Trophoblast cell (in vitro differentiated cells and primary cell): ENCODE measurements around the gene PRDM16.

Source experiments
- DNase-seq, 2 donors: peaks; one replicate each; pipeline ENCODE4 v3.0.0-alpha.2; 2016
- H2AFZ ChIP-seq: 2 replicates; pipeline ENCODE4 v1.6.1; 2013; ENCODE audit warnings: low read length, moderate library complexity, mild to moderate bottlenecking; ENCODE audit not compliant: insufficient read depth, poor library complexity
- H2AK5ac ChIP-seq: 2 replicates; pipeline ENCODE4 v1.6.1; 2013; ENCODE audit warnings: mild to moderate bottlenecking, low read length
- H2BK120ac ChIP-seq: 2 replicates; pipeline ENCODE4 v1.6.1; 2013; ENCODE audit warnings: low read length, mild to moderate bottlenecking, moderate library complexity; ENCODE audit not compliant: insufficient read depth, poor library complexity
- H2BK12ac ChIP-seq: 2 replicates; pipeline ENCODE4 v1.6.1; 2013; ENCODE audit warnings: mild to moderate bottlenecking, low read length, moderate library complexity
- H2BK5ac ChIP-seq: 2 replicates; pipeline ENCODE4 v1.6.1; 2013; ENCODE audit warnings: low read length, low read depth, moderate library complexity, mild to moderate bottlenecking; ENCODE audit not compliant: poor library complexity
- H3K14ac ChIP-seq: 2 replicates; pipeline ENCODE4 v1.6.1; 2013; ENCODE audit warnings: mild to moderate bottlenecking, low read length
- H3K18ac ChIP-seq: 2 replicates; pipeline ENCODE4 v1.6.1; 2013; ENCODE audit warnings: mild to moderate bottlenecking, low read length
- H3K23ac ChIP-seq: 2 replicates; pipeline ENCODE4 v1.6.1; 2013; ENCODE audit warnings: low read length
- H3K27ac ChIP-seq: 2 replicates; pipeline ENCODE4 v1.5.1; 2013; ENCODE audit warnings: low read depth, mild to moderate bottlenecking, inconsistent platforms, low read length, moderate library complexity
- H3K27me3 ChIP-seq: 2 replicates; pipeline ENCODE4 v1.6.1; 2013; ENCODE audit warnings: inconsistent platforms, mild to moderate bottlenecking, low read length, moderate library complexity; ENCODE audit not compliant: insufficient read depth
- H3K36me3 ChIP-seq, 2 experiments: 1 replicate in 1 of 2; 2 replicates in 1 of 2; pipeline ENCODE4 v1.6.1; 2013; ENCODE audit warnings: low read length in 2 of 2, mild to moderate bottlenecking in 2 of 2, moderate library complexity in 1 of 2; ENCODE audit not compliant: insufficient read depth in 2 of 2, control insufficient read depth in 1 of 2
- H3K4ac ChIP-seq: 2 replicates; pipeline ENCODE4 v1.6.1; 2013; ENCODE audit warnings: low read depth, mild to moderate bottlenecking, low read length, moderate library complexity
- H3K4me1 ChIP-seq, 2 experiments: 1 replicate in 1 of 2; 2 replicates in 1 of 2; pipeline ENCODE4 v1.6.1; 2013; ENCODE audit warnings: low read length in 2 of 2, mild to moderate bottlenecking in 2 of 2, moderate library complexity in 1 of 2; ENCODE audit not compliant: insufficient read depth in 2 of 2, control insufficient read depth in 1 of 2
- H3K4me2 ChIP-seq: 2 replicates; pipeline ENCODE4 v1.6.1; 2013; ENCODE audit warnings: inconsistent platforms, mild to moderate bottlenecking, low read length, moderate library complexity
- H3K4me3 ChIP-seq: 2 replicates; pipeline ENCODE4 v1.5.1; 2013; ENCODE audit warnings: mild to moderate bottlenecking, low read depth, low read length, inconsistent platforms
- H3K79me1 ChIP-seq: one replicate; pipeline ENCODE4 v1.6.1; 2013; ENCODE audit warnings: low read length
- H3K79me2 ChIP-seq: 2 replicates; pipeline ENCODE4 v1.6.1; 2013; ENCODE audit warnings: low read length, mild to moderate bottlenecking; ENCODE audit not compliant: control insufficient read depth, insufficient read depth, poor library complexity
- H3K9ac ChIP-seq: 2 replicates; pipeline ENCODE4 v1.6.1; 2013; ENCODE audit warnings: mild to moderate bottlenecking, low read length
- H3K9me3 ChIP-seq: 2 replicates; pipeline ENCODE4 v1.6.1; 2013; ENCODE audit warnings: low read depth, mild to moderate bottlenecking, control low read depth, inconsistent platforms, low read length; ENCODE audit not compliant: insufficient read depth
- H4K12ac ChIP-seq: 2 replicates; pipeline ENCODE4 v1.6.1; 2013; ENCODE audit warnings: low read depth, mild to moderate bottlenecking, low read length, moderate library complexity
- H4K8ac ChIP-seq: 2 replicates; pipeline ENCODE4 v1.6.1; 2013; ENCODE audit warnings: low read depth, mild to moderate bottlenecking, low read length, moderate library complexity
- H4K91ac ChIP-seq: one replicate; pipeline ENCODE4 v1.6.1; 2013; ENCODE audit warnings: low read depth, mild to moderate bottlenecking, low read length, moderate library complexity
- WGBS: extraction: QIAGEN DNeasy Blood & Tissue Kit; methylation state at CpG from one replicate; pipeline ENCODE4 v1.1.7; 2013; ENCODE audit warnings: missing lambda C conversion rate; ENCODE audit not compliant: insufficient read length, insufficient coverage; ENCODE audit errors: extremely low coverage; 5-methylcytosine and 5-hydroxymethylcytosine counted together

The PRDM16 gene

GRCh38 chr1:3031401-3032221 is 37.4 kb upstream of the PRDM16 start:
- Histone ChIP-seq H3K4me3 (no peak overlapping the region), H3K9ac (no peak overlapping the region), H4K91ac (no peak overlapping the region), H2BK12ac (no peak overlapping the region), H3K14ac (no peak overlapping the region), H4K12ac (no peak overlapping the region), H2BK120ac (no peak overlapping the region), H3K4me2 (no peak overlapping the region), H2BK5ac (no peak overlapping the region), H2AFZ (no peak overlapping the region), H3K79me2 (no peaks in the 10 kb centered on the region), H3K79me1 (no peaks in the 10 kb centered on the region), H3K27me3 (no peaks in the 10 kb centered on the region), H4K8ac (no peak overlapping the region), H3K9me3 (peaks cover 19% of the 10 kb centered on the region), H3K27ac (no peak overlapping the region), H3K4me1 (no peaks in the 10 kb centered on the region), H2AK5ac (no peak overlapping the region), H3K4ac (no peak overlapping the region), H3K36me3 (no peaks in the 10 kb centered on the region), H3K23ac (no peak overlapping the region), H3K18ac (no peak overlapping the region)
- no peak for DNase-seq
- no CpG with 5 or more reads among the region's 35 CpGs for WGBS

- Histone ChIP-seq H3K23ac (no peak overlapping the region), H3K14ac (no peak overlapping the region), H4K91ac (no peak overlapping the region), H2AFZ (no peak overlapping the region), H3K27ac (no peak overlapping the region), H3K9ac (no peak overlapping the region), H2AK5ac (no peak overlapping the region), H3K79me2 (no peaks in the 10 kb centered on the region), H3K4me2 (no peak overlapping the region), H3K79me1 (no peaks in the 10 kb centered on the region), H3K4ac (no peak overlapping the region), H2BK12ac (no peak overlapping the region), H2BK120ac (no peak overlapping the region), H3K4me3 (no peak overlapping the region), H3K27me3 (no peaks in the 10 kb centered on the region), H3K18ac (no peak overlapping the region), H3K4me1 (no peaks in the 10 kb centered on the region), H4K12ac (no peak overlapping the region), H2BK5ac (no peak overlapping the region), H4K8ac (no peak overlapping the region), H3K36me3 (no peaks in the 10 kb centered on the region), H3K9me3 (peaks cover 13% of the 10 kb centered on the region)
- WGBS = no CpG with 5 or more reads among the region's 21 CpGs
- no peak for DNase-seq
These were observed 36.5 kb upstream of the PRDM16 start for GRCh38 chr1:3032371-3033039.

- Histone ChIP-seq H3K18ac (no peak overlapping the region), H3K4me1 (no peaks in the 10 kb centered on the region), H2AK5ac (no peak overlapping the region), H3K4ac (no peak overlapping the region), H2BK120ac (no peak overlapping the region), H3K4me2 (no peak overlapping the region), H3K14ac (no peak overlapping the region), H3K36me3 (no peaks in the 10 kb centered on the region), H3K9ac (no peak overlapping the region), H3K79me1 (no peaks in the 10 kb centered on the region), H2BK5ac (no peak overlapping the region), H3K27ac (no peak overlapping the region), H4K8ac (no peak overlapping the region), H3K27me3 (no peaks in the 10 kb centered on the region), H3K79me2 (no peaks in the 10 kb centered on the region), H3K23ac (no peak overlapping the region), H4K12ac (no peak overlapping the region), H2AFZ (no peak overlapping the region), H3K4me3 (no peak overlapping the region), H2BK12ac (no peak overlapping the region), H3K9me3 (peaks cover 9% of the 10 kb centered on the region), H4K91ac (no peak overlapping the region)
- no CpG with 5 or more reads among the region's 25 CpGs for WGBS
- DNase-seq = no peak
These were observed 35.8 kb upstream of the PRDM16 start for GRCh38 chr1:3033040-3033789.

DNA sequence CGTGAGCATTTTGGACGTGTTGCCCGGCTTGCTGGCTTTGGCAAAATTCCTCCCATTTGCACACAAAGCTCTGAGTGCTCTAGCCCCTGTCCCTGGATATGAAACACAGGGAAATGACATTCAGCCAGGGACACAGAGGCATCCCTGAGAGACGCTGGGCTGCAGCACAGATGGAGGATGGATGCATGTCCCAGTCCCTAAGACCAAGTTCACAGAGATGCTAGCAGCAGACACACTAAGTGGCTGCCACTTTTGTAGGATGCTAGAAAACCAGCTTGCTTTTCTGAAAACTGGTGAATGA is 35.3 kb upstream of the PRDM16 start:
- no peak for DNase-seq
- no peak overlapping the region for H3K9ac ChIP-seq
- no peak overlapping the region for H4K8ac ChIP-seq
- WGBS = no CpG with 5 or more reads among the region's 4 CpGs
- H2BK5ac ChIP-seq = no peak overlapping the region
- H3K9me3 ChIP-seq = peaks cover 8% of the 10 kb centered on the region
- no peaks in the 10 kb centered on the region for H3K36me3 ChIP-seq
- no peaks in the 10 kb centered on the region for H3K79me2 ChIP-seq
- no peaks in the 10 kb centered on the region for H3K4me1 ChIP-seq
- H3K4me2 ChIP-seq = no peak overlapping the region
- no peak overlapping the region for H2AFZ ChIP-seq
- no peak overlapping the region for H2AK5ac ChIP-seq
- no peak overlapping the region for H4K91ac ChIP-seq
- no peak overlapping the region for H3K18ac ChIP-seq
- H3K23ac ChIP-seq = no peak overlapping the region
- no peak overlapping the region for H3K4me3 ChIP-seq
- no peaks in the 10 kb centered on the region for H3K27me3 ChIP-seq
- no peak overlapping the region for H2BK120ac ChIP-seq
- H3K14ac ChIP-seq = no peak overlapping the region
- H3K27ac ChIP-seq = no peak overlapping the region
- no peak overlapping the region for H2BK12ac ChIP-seq
- H3K79me1 ChIP-seq = no peaks in the 10 kb centered on the region
- H3K4ac ChIP-seq = no peak overlapping the region
- no peak overlapping the region for H4K12ac ChIP-seq
